NCI-H146 (cell line): ENCODE data around the gene SAMD13.
A peak's percentile ranks its signal among the peaks of the same experiment; 100 is the strongest.
"Not testable (repeated sequence)": the region's sequence is repeated elsewhere in the genome, so short reads cannot be mapped to it uniquely, and the experiment has no call there.

Source experiments
- DNase-seq: peaks from one replicate; lab custom pipeline; 2025; lab: John Stamatoyannopoulos, UW

Gene SAMD13

DNA sequence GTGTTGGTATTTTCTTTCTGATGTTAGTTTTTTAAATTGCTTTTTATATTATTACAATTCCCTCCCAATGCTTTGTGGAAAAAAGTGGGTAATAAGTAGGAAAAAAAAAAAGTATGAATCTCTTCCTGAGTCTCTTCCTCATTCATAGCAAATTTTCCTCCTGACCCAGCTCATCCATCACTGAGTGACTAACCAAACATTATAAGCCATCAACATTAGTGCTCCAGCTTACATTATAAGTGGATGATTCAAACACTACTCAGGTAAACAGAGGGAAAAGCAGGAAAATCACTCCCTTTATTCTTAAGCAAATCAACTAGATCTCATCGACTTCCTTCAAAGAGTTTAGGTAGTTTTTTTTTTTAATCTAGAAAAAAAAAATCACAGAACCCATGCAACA lies 15.4 kb upstream of the SAMD13 start:
- no peak for DNase-seq

DNA sequence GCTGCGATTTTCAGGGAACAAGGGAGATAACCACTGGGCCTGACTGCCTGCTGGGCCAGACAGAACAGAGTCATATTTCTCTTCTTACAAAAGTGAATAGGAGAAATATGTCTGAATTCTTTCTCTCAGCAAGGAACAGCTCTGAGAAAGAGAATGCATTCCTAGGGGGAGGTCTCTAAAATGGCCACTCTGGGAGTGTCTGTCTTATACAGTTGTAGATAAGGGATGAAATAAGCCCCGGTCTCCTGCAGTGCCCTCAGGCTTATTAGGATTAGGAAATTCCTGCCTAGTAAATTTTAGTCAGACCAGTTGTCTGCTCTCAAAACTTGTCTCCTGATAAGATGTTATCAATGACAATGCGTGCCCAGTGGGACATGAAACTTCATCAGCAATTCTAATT lies 14.1 kb upstream of the SAMD13 start:
- DNase-seq: not testable (repeated sequence)

DNA sequence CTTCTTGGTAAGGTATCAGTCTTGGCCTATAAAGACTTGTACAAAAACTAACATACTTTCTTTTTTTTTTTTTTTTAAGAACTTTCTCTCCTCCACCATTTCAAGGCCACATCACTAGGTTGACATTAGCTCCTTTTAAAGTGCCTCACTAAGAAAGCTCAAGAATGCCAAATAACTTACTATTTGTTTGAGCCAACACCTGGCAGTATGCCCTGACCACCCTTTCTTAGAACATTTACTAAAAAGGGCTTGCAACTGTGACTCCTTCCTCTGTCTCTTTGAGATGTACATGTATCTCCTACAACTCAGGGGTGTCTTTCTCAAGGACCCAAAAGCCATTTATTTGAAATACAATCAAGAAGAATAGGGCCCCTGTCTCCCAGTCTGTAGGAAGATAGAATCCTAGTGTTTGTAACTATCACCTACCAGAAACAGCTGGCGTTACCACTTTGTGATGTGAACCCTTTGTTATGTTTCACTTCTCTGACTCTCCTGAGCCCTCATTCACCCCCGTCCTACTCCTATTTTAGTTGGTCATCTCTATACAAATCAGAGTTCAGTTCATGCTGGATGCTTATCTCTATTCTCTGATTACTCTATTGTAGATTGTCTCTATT lies 12.2 kb upstream of the SAMD13 start:
- DNase-seq: no peak

DNA sequence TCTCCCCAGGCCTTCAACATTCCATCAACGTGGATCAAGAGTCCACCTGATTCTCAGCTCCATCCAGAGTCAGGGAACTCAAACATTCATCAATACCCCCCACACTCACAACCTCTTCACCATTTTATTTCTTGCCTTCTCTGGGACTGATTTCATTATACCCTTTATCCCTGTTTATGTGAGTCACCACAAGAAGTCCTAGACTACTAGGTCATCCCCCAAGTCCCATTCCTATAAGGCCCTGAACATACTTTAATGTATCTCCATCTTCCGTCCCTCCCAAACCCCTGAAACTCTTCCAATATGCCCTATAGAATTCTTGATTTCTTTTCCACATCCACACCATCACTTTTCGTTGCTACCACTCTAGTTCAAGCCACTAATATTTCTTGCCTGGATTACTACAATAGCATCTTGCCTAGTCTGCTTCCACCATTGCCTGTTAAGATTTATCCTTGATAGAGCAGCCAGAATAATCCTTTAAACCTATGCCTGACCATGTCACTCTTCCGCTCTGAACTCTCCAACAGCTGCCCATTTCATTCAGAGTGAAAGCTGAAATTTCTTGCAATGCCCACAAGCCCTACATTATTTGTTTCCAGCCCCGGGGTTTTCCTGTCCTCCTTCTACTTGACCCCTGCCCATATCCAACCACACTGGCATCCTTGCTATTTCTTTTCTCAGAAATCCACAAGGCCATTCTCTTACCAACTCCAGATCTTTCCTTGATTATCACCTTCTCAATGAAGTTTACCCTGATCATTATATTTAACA lies 9.4 kb upstream of the SAMD13 start:
- no peak for DNase-seq

- no peak for DNase-seq
Measured at GRCh38 chr1:84293766-84294165, 7.7 kb upstream of the SAMD13 start.

DNA sequence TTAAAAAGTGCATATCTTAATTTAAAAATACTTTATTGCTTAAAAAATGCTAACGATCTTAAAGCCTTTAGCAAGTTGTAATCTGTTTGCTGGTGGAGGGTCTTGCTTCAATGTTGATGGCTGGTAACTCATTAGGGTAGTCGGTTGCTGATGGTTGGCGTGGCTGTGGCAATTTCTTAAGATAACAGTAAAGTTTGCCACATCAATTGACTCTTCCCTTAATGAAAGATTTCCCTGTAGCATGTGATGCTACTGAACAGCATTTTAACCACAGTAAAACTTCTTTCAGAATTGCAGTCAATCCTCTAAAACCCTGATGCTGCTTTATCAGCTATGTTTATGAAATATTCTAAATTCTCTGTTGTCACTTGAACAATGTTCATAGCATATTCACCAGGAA lies 6.8 kb upstream of the SAMD13 start:
- DNase-seq: no peak

DNA sequence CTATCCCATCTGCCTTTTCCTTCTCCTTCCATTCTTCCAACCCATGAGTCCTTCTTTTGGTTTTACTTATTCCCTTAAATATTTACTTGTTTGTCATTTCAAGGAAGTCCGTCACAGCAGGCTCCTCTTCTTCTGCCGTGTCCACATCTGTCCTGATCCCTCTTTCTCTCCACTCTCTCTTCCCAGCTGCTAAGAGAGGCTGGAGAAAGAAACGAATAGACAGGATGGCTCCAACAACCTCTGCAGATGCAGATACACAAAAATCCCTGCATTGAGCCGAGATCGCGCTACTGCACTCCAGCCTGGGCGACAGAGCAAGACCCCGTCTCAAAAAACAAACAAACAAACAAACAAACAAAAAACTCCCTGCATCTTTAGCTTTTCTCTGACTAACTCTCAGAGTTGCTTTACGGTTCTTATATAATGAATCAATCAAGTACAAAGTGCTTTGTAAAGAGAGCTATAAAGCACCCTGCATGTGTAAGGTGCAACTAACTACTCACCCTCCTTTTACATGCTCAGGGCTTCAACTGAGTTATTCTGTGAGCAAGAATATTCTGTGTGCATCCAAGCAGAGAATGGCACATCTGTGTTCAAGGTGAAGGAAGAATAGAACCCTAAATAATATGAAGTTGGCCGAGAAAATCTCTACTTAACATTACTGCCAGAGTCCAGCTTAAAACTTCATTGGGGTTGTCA lies 3.8 kb upstream of the SAMD13 start:
- DNase-seq: no peak

GRCh38 chr1:84298328-84298683 lies 3.2 kb upstream of the SAMD13 start:
- peak; percentile 56 for DNase-seq

GRCh38 chr1:84298684-84299535 lies 2.6 kb upstream of the SAMD13 start:
- DNase-seq: peak; percentile 55

DNA sequence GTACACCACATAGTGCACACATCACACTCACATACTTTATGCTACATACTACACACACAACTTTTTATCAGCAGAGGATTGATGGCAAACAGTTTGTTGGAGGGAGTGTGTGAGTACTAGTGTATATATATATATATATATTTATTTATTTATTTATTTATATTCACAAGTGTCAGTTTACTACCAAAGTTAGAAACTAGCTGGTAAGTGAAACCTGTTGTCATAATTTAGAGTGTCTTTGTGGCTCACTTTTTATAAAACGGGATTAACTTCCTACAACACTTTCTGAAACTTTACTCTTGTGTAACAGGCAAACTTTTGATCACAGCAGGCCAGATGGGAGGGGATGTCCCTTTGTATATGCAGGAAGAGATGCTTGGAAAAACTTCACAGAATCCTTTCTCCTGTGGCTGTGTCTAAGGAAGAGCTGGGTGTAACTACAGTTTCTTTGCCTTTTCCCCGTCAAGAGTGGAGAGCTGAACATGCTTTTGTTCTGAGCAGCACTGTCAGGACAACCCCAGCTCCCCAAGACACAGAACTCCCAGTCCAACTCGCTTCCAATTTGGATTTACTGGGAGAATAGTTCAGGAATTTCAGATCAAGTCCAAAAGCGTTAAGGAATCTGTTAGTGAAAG lies 1.9 kb upstream of the SAMD13 start:
- no peak for DNase-seq

DNA sequence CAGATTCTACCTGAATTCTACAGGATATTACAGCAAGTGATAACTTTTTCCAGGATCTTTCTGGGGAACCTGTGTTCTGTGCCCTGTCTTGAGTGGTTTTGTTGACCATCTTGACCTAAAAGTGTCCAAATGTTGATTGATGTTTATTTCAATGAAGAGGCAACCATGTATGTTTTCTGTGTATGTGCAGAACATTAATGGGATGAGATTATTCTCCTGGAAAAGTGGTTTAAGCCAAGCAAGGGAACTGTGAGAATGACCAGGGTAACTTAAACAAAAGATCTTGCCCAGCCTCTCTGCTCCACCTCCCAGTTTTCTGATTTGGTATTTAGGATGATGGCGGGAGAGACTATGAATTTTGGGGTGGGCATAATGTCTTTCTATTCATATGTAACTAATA lies 1.0 kb upstream of the SAMD13 start:
- no peak for DNase-seq

DNA sequence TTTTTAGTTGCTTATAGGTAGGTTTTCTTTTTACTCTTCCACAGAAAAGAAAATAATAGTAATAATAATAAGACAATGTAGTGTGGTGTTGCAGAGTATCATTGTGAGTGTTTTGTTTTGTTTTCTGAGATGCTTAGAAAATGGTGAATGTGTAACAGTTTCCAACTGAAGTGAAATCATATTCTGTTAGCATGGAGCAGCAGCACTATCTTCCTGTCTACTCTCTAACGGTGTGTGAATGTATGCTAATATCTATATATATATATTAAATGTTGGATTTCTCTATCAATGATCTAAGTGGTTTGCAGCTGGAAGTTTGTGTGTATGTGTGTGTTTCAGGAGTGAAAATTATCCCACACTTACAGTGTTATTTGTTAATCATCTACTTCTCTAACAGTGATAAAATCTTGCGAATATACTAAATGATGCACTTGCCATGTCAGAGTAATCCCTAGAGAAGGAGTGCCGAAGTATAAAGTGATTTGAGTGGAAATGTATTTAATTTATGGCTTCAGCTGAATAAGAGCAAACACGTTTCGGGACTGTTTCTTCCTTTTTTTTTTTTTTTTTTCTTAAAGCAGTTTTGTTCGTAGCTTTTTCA lies 377 bp downstream of the SAMD13 start:
- DNase-seq: no peak

GRCh38 chr1:84303314-84303830 lies 1.9 kb downstream of the SAMD13 start:
- no peak for DNase-seq

- DNase-seq: no peak
Measured at GRCh38 chr1:84307398-84307797, 5.9 kb downstream of the SAMD13 start.

GRCh38 chr1:84311296-84311695 lies 9.8 kb downstream of the SAMD13 start:
- DNase-seq: no peak

DNA sequence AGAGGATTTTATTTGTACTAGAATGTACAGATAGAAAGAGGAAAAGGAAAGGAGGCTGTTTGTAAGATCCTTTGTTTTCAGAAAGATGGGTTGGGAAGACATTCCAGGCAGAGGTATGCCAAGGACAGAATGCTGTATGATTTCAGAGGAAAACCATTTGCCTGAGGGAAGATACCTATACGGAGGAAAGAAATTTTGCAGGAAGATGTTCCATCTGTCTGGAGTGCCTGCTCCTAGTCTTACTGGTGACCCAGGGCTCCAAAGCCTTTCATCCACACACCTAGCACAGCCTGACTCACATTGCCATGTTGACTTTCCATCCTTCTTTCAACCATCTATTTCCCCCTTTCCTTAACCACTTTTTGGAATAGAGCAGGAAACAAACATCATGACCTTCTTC lies 18.2 kb downstream of the SAMD13 start:
- no peak for DNase-seq

DNA sequence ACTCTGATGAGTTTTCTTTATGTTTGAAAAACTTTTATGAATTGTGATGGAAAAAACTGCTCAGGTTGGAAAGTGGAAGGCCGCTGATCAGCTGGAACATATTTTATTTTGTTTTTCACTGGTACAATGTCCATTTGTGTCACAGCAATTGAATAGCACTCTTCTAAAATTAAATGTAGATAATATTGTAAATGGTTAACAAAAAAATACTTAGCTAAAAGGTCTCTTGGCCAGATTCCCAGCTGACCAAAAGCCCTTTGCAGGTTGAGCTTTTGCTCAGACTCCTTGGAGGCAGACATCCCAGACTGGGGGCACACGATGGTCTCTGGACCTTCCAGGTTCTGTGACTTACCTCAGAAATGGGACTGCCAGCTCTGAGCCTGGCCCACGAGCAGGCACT lies 26.3 kb downstream of the SAMD13 start:
- no peak for DNase-seq

DNA sequence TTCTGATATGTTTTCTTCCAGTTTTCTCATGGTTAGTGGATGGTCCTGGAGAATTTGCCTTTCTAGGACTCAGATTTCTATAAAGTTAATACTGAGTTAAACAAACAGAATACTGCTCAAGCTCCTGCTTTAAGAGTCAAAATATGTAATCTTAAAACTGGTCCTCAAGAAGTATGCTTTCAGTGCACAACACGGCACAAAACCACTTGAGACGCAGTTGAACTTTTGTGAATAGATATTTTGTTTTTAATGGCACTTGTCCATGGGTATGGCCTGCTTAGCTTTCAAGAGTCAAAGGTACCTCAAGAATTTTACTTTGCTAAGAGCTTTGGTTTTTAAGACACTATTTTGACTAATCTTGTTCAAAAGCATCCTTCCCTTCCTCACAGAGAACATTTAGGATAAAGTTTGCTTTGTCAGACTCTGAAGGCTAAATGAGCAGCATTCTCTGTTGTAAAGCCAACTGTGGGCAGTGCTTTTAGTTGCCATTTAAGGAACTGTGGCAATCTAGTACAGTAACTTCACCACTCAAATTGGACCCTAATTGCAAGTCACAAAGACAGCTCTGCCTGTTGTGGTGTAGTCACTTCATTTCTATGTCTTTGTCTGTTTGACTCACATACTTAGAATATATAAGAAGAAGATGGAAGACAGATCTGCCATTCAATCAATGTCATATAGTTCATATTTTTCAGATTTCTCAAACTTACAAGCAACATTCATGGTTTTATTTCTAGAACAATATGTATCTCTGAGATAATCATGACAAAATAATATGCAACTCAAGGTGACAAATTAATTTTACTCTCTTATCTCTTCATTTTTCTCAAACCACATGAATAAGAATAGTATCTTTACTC lies 28.8 kb downstream of the SAMD13 start:
- no peak for DNase-seq

GRCh38 chr1:84339503-84339902 lies 38.0 kb downstream of the SAMD13 start:
- no peak for DNase-seq

GRCh38 chr1:84344286-84344685 lies 42.8 kb downstream of the SAMD13 start:
- no peak for DNase-seq
